GM19025 (cell line): ENCODE results near the gene HSD3B7.
"Not testable (repeated sequence)": the region's sequence is repeated elsewhere in the genome, so short reads cannot be mapped to it uniquely, and the experiment has no call there.

Experiments used
- ATAC-seq: cut with Tn5 transposase; IDR thresholded peaks from one replicate; pipeline ENCODE4 v1.9.1; 2021; ENCODE audit warnings: mild to moderate bottlenecking, low read depth, moderate library complexity; ENCODE audit not compliant: unreplicated experiment

The HSD3B7 gene

GRCh38 chr16:30998852-30999761 is 14.1 kb downstream of the HSD3B7 start:
- ATAC-seq, result no peak

GRCh38 chr16:31000671-31001382 is 15.8 kb downstream of the HSD3B7 start:
- ATAC-seq, result no peak

DNA sequence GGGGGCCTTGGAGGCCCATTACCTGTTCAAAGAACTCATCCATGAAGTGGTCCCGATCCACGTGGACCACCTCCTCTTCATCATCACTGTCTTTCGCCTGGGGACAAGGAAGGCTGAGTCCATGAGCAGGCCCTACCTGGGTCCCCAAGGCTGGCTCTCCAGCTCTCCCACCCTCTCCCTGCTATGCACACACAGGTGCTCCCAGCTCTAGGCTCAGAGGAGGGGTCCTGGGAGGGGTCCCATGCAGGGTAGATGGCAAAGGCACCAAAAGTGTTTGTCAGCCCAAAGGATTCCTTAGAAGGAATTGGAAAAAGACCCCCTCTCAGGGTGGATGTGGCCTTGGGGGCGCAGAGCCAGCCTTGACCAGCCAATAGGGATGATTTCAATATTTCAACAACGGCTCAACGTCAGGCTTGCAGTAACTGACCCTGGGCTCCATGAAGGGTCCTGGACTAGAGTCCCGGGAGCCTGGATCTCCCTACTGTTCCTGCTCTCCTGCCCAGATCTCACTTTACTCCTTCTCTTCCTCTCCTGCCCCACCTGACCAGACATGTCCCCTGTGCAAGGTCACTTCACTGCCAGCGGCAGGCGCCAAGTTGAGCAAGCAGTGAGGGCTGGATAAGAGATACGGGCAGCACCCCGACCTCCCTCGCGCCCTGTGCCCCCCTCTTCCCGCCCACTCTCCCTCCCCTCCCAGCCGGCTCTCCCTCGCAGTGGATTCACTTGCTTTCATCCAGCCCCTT is 16.7 kb downstream of the HSD3B7 start:
- ATAC-seq, result no peak

- no peak for ATAC-seq
Observed at GRCh38 chr16:31002250-31002700, 17.3 kb downstream of the HSD3B7 start.

DNA sequence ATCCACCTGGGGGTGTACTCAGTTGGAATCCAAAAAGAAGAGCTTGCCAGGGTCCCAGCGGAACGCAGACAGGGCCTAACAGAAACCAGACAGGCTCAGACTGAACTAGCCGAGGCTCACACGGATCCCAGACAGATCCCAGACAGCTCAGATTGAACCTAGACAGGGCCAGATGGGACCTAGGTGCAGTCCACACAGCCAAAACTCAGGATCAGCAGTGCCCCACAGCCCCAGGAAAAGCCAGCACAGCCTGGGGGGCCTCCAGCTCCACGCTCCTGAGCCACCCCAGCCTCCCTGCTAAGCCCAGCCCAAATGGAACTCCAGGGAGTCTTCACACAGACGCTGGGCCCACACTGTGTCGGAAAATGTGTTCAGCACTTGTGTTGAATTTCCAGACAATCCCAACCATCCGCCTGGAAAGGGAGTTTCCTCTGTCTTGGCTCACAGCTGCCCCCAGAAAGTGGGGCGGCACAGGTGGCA is 17.9 kb downstream of the HSD3B7 start:
- ATAC-seq, result no peak

DNA sequence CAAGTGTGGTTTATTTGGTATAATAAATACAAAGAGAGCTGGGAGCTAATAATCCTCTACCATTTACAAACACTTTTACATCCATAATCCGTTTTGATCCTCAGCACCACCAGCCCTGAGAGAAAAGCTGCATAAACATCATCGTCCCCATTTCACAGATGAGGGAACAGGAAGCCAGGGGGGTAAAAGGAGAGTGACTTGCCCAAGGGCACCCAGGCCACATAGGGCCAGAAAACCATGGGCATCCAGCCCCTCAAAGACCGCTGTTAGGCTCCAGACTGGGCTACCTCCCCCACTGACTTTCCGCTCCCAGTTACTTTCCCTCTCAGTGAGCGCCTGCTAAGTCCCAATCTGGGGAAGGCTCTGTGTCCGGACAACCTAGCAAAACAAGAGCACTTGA is 18.7 kb downstream of the HSD3B7 start:
- no peak for ATAC-seq

DNA sequence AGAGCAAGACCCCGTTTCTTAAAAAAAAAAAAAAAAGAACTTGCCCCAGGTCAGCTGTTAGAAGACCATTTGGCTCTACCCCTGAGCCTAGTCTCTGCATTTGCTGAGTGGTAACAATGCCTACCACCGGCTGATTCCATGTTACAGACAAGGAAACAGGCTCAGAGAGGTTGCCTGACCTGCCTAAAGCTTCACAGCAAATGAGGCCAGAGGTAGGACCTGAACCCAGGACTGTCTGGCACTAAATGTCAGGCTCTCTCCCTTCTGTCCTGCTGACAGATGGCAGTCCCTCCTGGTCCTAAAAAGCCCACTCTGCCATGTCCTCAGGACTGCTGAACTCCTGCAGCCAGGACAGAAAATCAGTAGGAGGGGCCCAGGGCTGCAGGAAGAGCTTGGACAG is 19.7 kb downstream of the HSD3B7 start:
- ATAC-seq, result no peak

GRCh38 chr16:31005350-31006085 is 20.5 kb downstream of the HSD3B7 start:
- ATAC-seq, result no peak

GRCh38 chr16:31006086-31006385 is 21.0 kb downstream of the HSD3B7 start:
- ATAC-seq, result no peak

DNA sequence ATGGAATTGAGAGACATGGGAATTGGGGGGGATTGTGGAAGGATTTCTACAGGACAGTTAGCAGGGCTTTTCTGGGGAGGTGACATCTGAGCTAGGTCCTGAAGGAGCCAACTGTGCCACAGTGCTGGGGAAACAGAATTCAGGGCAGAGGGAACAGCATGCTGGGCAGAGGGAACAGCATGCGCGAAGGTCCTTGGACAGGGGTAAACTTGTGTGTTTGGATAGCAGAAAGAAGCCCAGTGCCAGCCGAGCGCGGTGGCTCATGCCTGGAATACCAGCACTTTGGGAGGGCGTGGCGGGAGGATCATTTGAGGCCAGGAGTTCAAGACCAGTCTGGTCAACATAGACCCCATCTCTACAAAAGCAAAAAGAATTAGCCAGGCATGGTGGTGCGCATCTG is 21.6 kb downstream of the HSD3B7 start:
- no peak for ATAC-seq

GRCh38 chr16:31007684-31008083 is 22.7 kb downstream of the HSD3B7 start:
- ATAC-seq, result no peak

- ATAC-seq, result no peak
Observed at GRCh38 chr16:31008149-31008548, 23.1 kb downstream of the HSD3B7 start.

GRCh38 chr16:31008551-31008950 is 23.5 kb downstream of the HSD3B7 start:
- no peak for ATAC-seq

DNA sequence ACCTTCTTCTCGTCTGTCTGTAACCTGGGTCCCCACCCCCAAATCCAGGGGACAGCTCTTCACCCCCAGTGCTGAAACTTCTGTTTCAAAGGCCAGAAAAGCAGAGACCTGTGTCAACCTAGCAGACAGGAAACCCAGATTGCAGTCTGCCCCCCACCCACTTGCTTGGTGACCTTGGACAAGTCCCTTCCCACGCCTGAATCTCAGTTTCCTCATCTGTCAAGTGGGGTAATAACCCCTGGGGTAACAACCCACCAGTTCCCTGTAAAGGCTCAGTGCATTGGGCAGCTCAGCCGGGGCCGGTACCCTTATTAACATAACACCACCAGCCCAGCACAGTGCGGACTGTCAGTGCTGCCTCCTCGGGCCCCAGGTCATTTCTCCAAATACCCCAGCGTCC is 24.1 kb downstream of the HSD3B7 start:
- ATAC-seq, result no peak

DNA sequence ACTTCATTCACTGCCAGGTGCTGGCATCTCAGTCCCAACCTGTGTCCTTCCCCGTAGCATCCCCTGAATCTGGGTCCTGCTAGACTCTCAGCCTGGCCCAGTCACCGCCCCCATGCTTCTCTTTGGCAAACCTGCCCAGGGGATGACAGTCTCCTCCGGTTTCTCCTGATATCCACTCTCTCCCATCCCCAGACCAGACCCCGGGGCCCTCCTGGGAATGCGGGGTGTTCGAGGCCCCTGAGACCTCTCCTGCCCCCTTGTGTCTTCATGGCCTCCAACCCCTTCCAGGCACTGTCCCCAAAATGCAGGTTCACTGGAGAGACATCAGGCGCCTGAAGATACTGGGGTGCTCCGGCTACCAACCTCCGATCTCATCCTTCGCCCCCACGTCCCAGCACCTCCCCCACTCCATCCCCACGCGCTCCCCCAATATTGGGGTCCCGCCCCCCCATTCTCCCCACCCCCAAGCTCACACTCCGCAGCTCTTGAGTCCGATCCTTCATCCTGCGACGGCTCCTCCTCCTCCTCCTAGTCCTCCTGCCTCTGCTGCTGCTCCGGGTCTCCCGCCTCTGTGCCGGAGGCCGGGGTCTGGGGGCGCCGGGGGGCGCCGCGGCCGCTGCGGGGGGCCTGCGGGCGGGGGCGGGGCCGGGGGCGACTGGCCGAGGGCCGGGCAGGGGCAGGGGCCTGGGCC is 25.0 kb downstream of the HSD3B7 start:
- no peak for ATAC-seq

DNA sequence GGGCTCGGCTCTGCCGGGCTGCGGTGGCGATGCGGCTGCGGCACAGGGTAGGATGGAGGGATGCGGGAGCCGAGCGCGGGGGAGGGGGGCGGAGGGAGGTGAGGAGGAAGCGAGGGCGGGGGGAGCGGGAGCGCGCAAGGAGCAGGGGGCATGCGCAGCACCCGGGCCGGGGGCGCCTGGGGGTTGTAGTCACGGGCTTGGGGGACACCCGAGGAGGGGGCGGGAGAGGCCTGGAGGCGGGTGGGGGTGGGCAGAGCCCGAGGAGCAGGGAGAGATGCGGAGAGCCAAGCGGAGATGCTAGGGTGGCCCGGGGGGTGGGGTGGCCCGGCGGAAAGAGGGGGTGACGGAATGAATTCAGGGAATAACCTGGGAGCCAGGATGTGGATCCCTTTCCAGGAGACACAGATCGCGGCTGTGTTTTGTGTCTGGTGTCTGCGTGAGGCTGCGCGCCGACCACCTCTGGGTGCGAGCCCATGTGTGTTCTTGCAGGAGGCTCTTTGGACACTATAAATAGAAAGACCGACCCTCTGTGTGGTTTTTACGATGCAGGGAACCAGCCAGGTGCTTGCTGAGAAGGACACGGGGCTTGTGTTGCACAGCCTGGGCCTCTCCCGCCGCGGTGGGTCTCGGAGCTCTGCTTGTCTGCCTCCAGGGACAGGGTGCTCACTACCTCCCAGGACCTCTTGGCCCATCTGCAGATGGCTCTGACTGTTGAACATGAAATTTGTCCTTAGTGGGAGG is 25.7 kb downstream of the HSD3B7 start, which contains the start of gene STX1B:
Gene STX1B (minus strand): TSS at position 54 of the 741 bp plus-strand sequence. CDS start 242 bp downstream, outside the sequence.
- no peak for ATAC-seq

DNA sequence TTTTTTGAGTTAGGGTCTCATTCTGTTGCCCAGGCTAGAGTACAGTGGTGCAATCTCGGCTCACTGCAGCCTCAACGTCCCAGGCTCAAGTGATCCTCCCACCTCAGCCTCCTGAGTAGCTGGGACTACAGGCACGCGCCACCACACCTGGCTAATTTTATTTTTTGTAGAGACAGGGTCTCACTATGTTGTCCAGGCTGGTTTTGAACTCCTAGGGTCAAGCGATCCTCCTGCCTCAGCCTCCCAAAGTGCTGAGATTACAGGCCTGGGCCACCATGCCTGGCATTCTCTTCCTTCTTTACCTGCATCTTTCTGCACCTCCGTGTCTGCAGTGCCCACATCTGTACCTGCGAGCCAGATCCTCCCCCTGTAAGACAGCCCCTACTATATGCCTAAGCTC is 26.8 kb downstream of the HSD3B7 start:
- ATAC-seq, result not testable (repeated sequence)

DNA sequence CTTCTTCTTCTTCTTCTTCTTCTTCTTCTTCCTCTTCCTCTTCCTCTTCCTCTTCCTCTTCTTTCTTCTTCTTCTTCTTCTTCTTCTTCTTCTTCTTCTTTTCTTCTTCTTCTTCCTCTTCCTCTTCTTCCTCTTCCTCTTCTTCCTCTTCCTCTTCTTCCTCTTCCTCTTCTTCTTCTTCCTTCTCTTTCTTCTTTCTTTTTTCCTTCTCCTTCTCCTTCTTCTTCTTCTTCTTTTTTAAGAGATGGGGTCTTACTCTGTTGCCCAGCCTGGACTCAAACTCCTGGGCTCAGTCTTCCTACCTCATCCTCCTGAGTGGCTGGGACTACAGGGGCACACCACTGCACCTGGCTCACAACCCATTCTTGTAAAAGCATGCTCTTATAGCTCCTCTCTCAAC is 28.3 kb downstream of the HSD3B7 start:
- ATAC-seq, result not testable (repeated sequence)

- no peak for ATAC-seq
Observed at GRCh38 chr16:31016018-31016417, 31.0 kb downstream of the HSD3B7 start.
